ENCODE data around the gene KIAA0513. TPM values are rescaled to one million over a fixed set of nuclear protein-coding genes. Genes with fewer than 3 reads are reported as not detected.

KIAA0513 gene
- total RNA-seq, 1 experiment from 2014 or later, result 2.9 TPM

- ChIA-PET CTCF (no interaction called here), POLR2A (ENCODE audit: low non-redundant PET) (interaction anchor here (0.7 kb wide), 1 partner anchor 520 kb away, joined by 4 read pairs; no protein-coding TSS in a partner anchor)
- intact Hi-C loops (cut with micrococcal nuclease; ENCODE audit: unreplicated experiment), result no loop called here
- Histone ChIP-seq H3K9me3 (ENCODE audit: low read depth, low read length, poor library complexity, severe bottlenecking) (no peaks in the 10 kb centered on the region), H3K27me3 (replicated peaks; ENCODE audit: insufficient read depth, low read depth, low read length, poor library complexity) (peaks cover 6% of the 10 kb centered on the region), H3K27ac (ENCODE audit: low read depth, low read length, poor library complexity, severe bottlenecking) (no peak overlapping the region), H3K4me3 (ENCODE audit: low read depth, low read length, poor library complexity, severe bottlenecking) (no peak overlapping the region), H3K36me3 (ENCODE audit: insufficient read depth, low read length, poor library complexity, severe bottlenecking) (no peaks in the 10 kb centered on the region), H3K4me1 (ENCODE audit: insufficient read depth, low read length, poor library complexity, severe bottlenecking) (no peaks in the 10 kb centered on the region)
- DNase-seq (ENCODE audit: low spot score), result no peak
- no TSS peak for BruUV-seq (replicated peaks)
- no peak for TF ChIP-seq EZH2 (IDR thresholded peaks at IDR 0.05; ENCODE audit: borderline replicate concordance, low read depth, low read length, poor library complexity, severe bottlenecking)
- no peak for TF ChIP-seq CTCF (conservative IDR thresholded peaks at IDR 0.05; ENCODE audit: low read depth, low read length)
These were observed 15.0 kb downstream of the KIAA0513 start for GRCh38 chr16:85042606-85043005.

DNA sequence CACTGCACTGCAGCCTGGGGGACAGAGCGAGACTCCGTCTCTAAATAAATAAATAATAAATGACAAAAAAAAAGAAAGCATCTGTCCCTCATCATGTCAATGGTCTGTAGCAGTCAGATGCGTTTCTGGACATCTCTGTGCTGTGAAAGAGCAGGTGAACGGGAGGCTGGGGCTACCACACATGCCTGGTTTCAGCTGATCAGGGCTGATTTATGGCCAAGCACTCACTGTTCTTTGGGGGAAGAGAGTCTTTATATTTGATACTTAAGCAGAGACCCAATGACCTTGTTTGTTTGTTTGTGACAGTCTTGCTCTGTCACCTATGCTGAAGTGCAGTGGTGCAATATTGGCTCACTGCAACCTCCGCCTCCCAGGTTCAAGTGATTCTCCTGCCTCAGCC is 17.5 kb downstream of the KIAA0513 start:
- H3K36me3 ChIP-seq (ENCODE audit: insufficient read depth, low read length, poor library complexity, severe bottlenecking), result no peaks in the 10 kb centered on the region
- no peak overlapping the region for H3K4me3 ChIP-seq (ENCODE audit: low read depth, low read length, poor library complexity, severe bottlenecking)
- no peak for DNase-seq (ENCODE audit: low spot score)
- no TSS peak for BruUV-seq (replicated peaks)
- ChIA-PET POLR2A (ENCODE audit: low non-redundant PET) (no interaction called here), CTCF (no interaction called here)
- TF ChIP-seq CTCF (conservative IDR thresholded peaks at IDR 0.05; ENCODE audit: low read depth, low read length), result no peak
- no peak for TF ChIP-seq EZH2 (IDR thresholded peaks at IDR 0.05; ENCODE audit: borderline replicate concordance, low read depth, low read length, poor library complexity, severe bottlenecking)
- no peak overlapping the region for H3K27ac ChIP-seq (ENCODE audit: low read depth, low read length, poor library complexity, severe bottlenecking)
- intact Hi-C loops (cut with micrococcal nuclease; ENCODE audit: unreplicated experiment), result no loop called here
- H3K27me3 ChIP-seq (replicated peaks; ENCODE audit: insufficient read depth, low read depth, low read length, poor library complexity), result peaks cover 6% of the 10 kb centered on the region
- H3K4me1 ChIP-seq (ENCODE audit: insufficient read depth, low read length, poor library complexity, severe bottlenecking), result no peaks in the 10 kb centered on the region
- H3K9me3 ChIP-seq (ENCODE audit: low read depth, low read length, poor library complexity, severe bottlenecking), result no peaks in the 10 kb centered on the region

DNA sequence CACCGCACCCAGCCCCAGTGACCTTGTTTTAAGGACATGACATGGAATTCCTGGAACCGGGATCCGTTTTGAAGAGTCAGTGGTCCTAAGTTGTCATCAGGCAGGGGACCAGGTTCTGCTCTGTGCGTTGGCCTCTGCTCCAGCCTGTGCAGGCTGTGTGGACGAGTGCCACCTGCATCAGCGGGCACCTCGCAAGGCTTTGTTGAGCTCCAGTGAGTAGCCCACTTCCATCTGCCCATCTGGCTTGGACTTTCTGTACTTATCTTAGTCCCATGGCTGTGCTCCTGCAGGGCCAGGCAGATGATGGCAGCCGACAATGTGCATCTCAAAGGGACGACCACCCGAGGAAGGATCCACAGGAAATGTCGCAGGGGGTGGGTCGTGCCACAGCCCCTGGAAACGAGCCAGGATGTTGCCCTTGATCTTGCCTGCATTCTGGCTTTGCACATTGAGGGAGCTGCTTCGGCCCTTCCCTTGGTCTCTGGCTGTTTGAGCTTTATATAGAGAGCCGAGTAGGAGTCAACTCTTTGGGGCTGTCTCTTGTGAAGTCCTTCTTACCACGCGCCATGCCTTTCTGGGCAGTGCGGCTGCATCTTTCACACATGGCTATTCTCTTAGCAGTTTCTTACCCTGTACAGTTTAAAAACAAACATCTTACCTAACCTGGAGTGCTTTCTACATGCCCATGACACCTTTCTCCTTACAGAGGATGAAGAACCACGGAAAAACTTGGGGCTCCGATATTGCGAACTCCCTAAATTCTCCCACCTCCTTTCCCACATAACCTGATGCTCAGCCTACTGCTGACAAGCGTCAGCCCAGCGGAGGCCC is 18.3 kb downstream of the KIAA0513 start:
- peaks cover 6% of the 10 kb centered on the region for H3K27me3 ChIP-seq (replicated peaks; ENCODE audit: insufficient read depth, low read depth, low read length, poor library complexity)

More for the DNA sequence above, 18.3 kb downstream of the KIAA0513 start:
- TF ChIP-seq CTCF (conservative IDR thresholded peaks at IDR 0.05; ENCODE audit: low read depth, low read length) (no peak), EZH2 (IDR thresholded peaks at IDR 0.05; ENCODE audit: borderline replicate concordance, low read depth, low read length, poor library complexity, severe bottlenecking) (no peak)
- intact Hi-C loops (cut with micrococcal nuclease; ENCODE audit: unreplicated experiment), result no loop called here
- Histone ChIP-seq H3K4me1 (ENCODE audit: insufficient read depth, low read length, poor library complexity, severe bottlenecking) (peaks cover 5% of the 10 kb centered on the region), H3K27ac (ENCODE audit: low read depth, low read length, poor library complexity, severe bottlenecking) (no peak overlapping the region), H3K9me3 (ENCODE audit: low read depth, low read length, poor library complexity, severe bottlenecking) (no peaks in the 10 kb centered on the region), H3K36me3 (ENCODE audit: insufficient read depth, low read length, poor library complexity, severe bottlenecking) (no peaks in the 10 kb centered on the region), H3K4me3 (ENCODE audit: low read depth, low read length, poor library complexity, severe bottlenecking) (no peak overlapping the region)
- BruUV-seq (replicated peaks), result no TSS peak
- no peak for DNase-seq (ENCODE audit: low spot score)
- ChIA-PET CTCF (no interaction called here), POLR2A (ENCODE audit: low non-redundant PET) (no interaction called here)
